ENCODE data around the gene YEATS2. TPM values are rescaled to one million over a fixed set of nuclear protein-coding genes. Genes with fewer than 3 reads are reported as not detected.
"Not testable (repeated sequence)": the region's sequence is repeated elsewhere in the genome, so short reads cannot be mapped to it uniquely, and the experiment has no call there.

Gene YEATS2
- total RNA-seq, 3 donors from 2014 or later, result 11.5 to 32.8 (median 26.6) TPM

GRCh38 chr3:183775781-183776180 lies 78.2 kb downstream of the YEATS2 start:
- no peak overlapping the region for H3K4me3 ChIP-seq
- no peaks in the 10 kb centered on the region for H3K9me3 ChIP-seq
- H3K27me3 ChIP-seq, result no peaks in the 10 kb centered on the region
- DNase-seq (ENCODE audit: low spot score in 2 of 2), result no peak
- no peak for TF ChIP-seq POLR2AphosphoS5 (IDR thresholded peaks at IDR 0.05)
- intact Hi-C loops (cut with DNase I; ENCODE audit: low total_unique reads), result no loop called here
- no peaks in the 10 kb centered on the region for H3K4me1 ChIP-seq
- H3K27ac ChIP-seq, result no peak overlapping the region
- H3K36me3 ChIP-seq, result no peaks in the 10 kb centered on the region

GRCh38 chr3:183776451-183776850 lies 78.9 kb downstream of the YEATS2 start:
- intact Hi-C loops (cut with DNase I; ENCODE audit: low total_unique reads); H3K27ac ChIP-seq; H3K9me3 ChIP-seq; DNase-seq (ENCODE audit: low spot score in 2 of 2); H3K27me3 ChIP-seq; H3K36me3 ChIP-seq; H3K4me1 ChIP-seq; H3K4me3 ChIP-seq: not testable (repeated sequence)

- intact Hi-C loops (cut with DNase I; ENCODE audit: low total_unique reads), result no loop called here
- Histone ChIP-seq H3K4me1 (no peaks in the 10 kb centered on the region), H3K36me3 (no peaks in the 10 kb centered on the region), H3K27ac (no peak overlapping the region), H3K27me3 (no peaks in the 10 kb centered on the region), H3K9me3 (no peaks in the 10 kb centered on the region), H3K4me3 (no peak overlapping the region)
- TF ChIP-seq POLR2A (IDR thresholded peaks at IDR 0.05) (no peak), POLR2AphosphoS5 (IDR thresholded peaks at IDR 0.05) (no peak), CTCF (IDR thresholded peaks at IDR 0.05) (no peak)
- no peak for DNase-seq (ENCODE audit: low spot score in 2 of 2)
Observed at GRCh38 chr3:183777016-183777618, 79.5 kb downstream of the YEATS2 start.

- no peak for DNase-seq (ENCODE audit: low spot score in 2 of 2)
- Histone ChIP-seq H3K27ac (no peak overlapping the region), H3K27me3 (no peaks in the 10 kb centered on the region), H3K36me3 (no peaks in the 10 kb centered on the region), H3K4me3 (no peak overlapping the region), H3K4me1 (no peaks in the 10 kb centered on the region), H3K9me3 (no peaks in the 10 kb centered on the region)
- intact Hi-C loops (cut with DNase I; ENCODE audit: low total_unique reads), result no loop called here
- TF ChIP-seq POLR2AphosphoS5 (IDR thresholded peaks at IDR 0.05) (no peak), POLR2A (IDR thresholded peaks at IDR 0.05) (no peak), CTCF (IDR thresholded peaks at IDR 0.05) (no peak)
Observed at GRCh38 chr3:183779896-183780465, 82.4 kb downstream of the YEATS2 start.

- TF ChIP-seq CTCF (IDR thresholded peaks at IDR 0.05) (no peak), POLR2A (IDR thresholded peaks at IDR 0.05) (no peak)
- no peaks in the 10 kb centered on the region for H3K36me3 ChIP-seq
- intact Hi-C loops (cut with DNase I; ENCODE audit: low total_unique reads), result no loop called here
Observed at GRCh38 chr3:183781246-183781645, 83.6 kb downstream of the YEATS2 start.

GRCh38 chr3:183782576-183783276 lies 85.1 kb downstream of the YEATS2 start:
- no peak for DNase-seq (ENCODE audit: low spot score in 2 of 2)
- no peaks in the 10 kb centered on the region for H3K27me3 ChIP-seq
- no peak overlapping the region for H3K27ac ChIP-seq
- H3K9me3 ChIP-seq, result no peaks in the 10 kb centered on the region
- no peaks in the 10 kb centered on the region for H3K4me1 ChIP-seq
- TF ChIP-seq POLR2AphosphoS5 (IDR thresholded peaks at IDR 0.05) (no peak), POLR2A (IDR thresholded peaks at IDR 0.05) (no peak), CTCF (IDR thresholded peaks at IDR 0.05) (no peak)
- H3K4me3 ChIP-seq, result no peak overlapping the region
- H3K36me3 ChIP-seq, result no peaks in the 10 kb centered on the region
- intact Hi-C loops (cut with DNase I; ENCODE audit: low total_unique reads), result no loop called here

More at GRCh38 chr3:183781246-183781645, 83.6 kb downstream of the YEATS2 start:
- Histone ChIP-seq H3K9me3 (no peaks in the 10 kb centered on the region), H3K27me3 (no peaks in the 10 kb centered on the region), H3K4me1 (no peaks in the 10 kb centered on the region), H3K27ac (no peak overlapping the region), H3K4me3 (no peak overlapping the region)
- no peak for DNase-seq (ENCODE audit: low spot score in 2 of 2)

GRCh38 chr3:183784503-183784902 lies 86.9 kb downstream of the YEATS2 start:
- intact Hi-C loops (cut with DNase I; ENCODE audit: low total_unique reads); H3K4me3 ChIP-seq; H3K4me1 ChIP-seq; H3K27ac ChIP-seq; H3K27me3 ChIP-seq; DNase-seq (ENCODE audit: low spot score in 2 of 2); H3K36me3 ChIP-seq; H3K9me3 ChIP-seq: not testable (repeated sequence)

Measured in breast epithelium (tissue), 4 donors.